Brain microvascular endothelial cell (primary cell): ENCODE data around the gene PPIL4.

Source experiments
- DNase-seq: peaks from one replicate; pipeline ENCODE4 v3.0.0-alpha.2; 2020
- H3K27ac ChIP-seq: fragments of 250-450 bp; sonication (Bioruptor Pico); 2 replicates; pipeline ENCODE4 v1.5.1; 2020; ENCODE audit warnings: mild to moderate bottlenecking, moderate library complexity
- H3K27me3 ChIP-seq: fragments of 250-450 bp; sonication (Bioruptor Pico); replicated peaks from 2 replicates; pipeline ENCODE4 v1.5.1; 2020; ENCODE audit warnings: mild to moderate bottlenecking
- H3K36me3 ChIP-seq: fragments of 250-450 bp; sonication (Bioruptor Pico); replicated peaks from 2 replicates; pipeline ENCODE4 v1.5.1; 2020; ENCODE audit warnings: mild to moderate bottlenecking
- H3K4me3 ChIP-seq: 2 replicates; pipeline ENCODE4 v1.5.1; 2011; ENCODE audit warnings: low read depth, mild to moderate bottlenecking, control low read depth, low read length, moderate library complexity
- CTCF ChIP-seq: IDR thresholded peaks from 2 replicates; pipeline ENCODE4 v1.5.1; 2011; ENCODE audit warnings: low read depth, mild to moderate bottlenecking, moderate library complexity, low read length, control low read depth, inconsistent platforms; ENCODE audit errors: missing control alignments
- in situ Hi-C: cut with HindIII; loops from 2 replicates; pipeline ENCODE4 v1.10.0; 2017; ENCODE audit warnings: low sequenced_read_pairs, low pct_ligation_motif_present

Gene PPIL4, protein sequence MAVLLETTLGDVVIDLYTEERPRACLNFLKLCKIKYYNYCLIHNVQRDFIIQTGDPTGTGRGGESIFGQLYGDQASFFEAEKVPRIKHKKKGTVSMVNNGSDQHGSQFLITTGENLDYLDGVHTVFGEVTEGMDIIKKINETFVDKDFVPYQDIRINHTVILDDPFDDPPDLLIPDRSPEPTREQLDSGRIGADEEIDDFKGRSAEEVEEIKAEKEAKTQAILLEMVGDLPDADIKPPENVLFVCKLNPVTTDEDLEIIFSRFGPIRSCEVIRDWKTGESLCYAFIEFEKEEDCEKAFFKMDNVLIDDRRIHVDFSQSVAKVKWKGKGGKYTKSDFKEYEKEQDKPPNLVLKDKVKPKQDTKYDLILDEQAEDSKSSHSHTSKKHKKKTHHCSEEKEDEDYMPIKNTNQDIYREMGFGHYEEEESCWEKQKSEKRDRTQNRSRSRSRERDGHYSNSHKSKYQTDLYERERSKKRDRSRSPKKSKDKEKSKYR

GRCh38 chr6:149545754-149546471 is at the start of gene PPIL4:
TSS of gene PPIL4 (minus strand) at chr6:149546043. CDS start at chr6:149546005, 38 bp downstream.
- TF ChIP-seq CTCF, result peak; percentile 86
- in situ Hi-C loops, result no loop called here
- peak; percentile 93 for DNase-seq
- H3K4me3 ChIP-seq, result peak within 1 kb of the TSS; percentile 100
- H3K36me3 ChIP-seq, result no peaks in the 10 kb centered on the region
- H3K27ac ChIP-seq, result peak within 1 kb of the TSS; percentile 97
- H3K27me3 ChIP-seq, result no peaks in the 10 kb centered on the region

- no peak for TF ChIP-seq CTCF
- Histone ChIP-seq H3K27ac (no peak overlapping the region), H3K4me3 (no peak overlapping the region), H3K27me3 (no peaks in the 10 kb centered on the region), H3K36me3 (peaks cover 40% of the 10 kb centered on the region)
- in situ Hi-C loops, result no loop called here
- DNase-seq, result no peak
These were observed 47.6 kb upstream of the PPIL4 start for GRCh38 chr6:149593408-149593807.

- in situ Hi-C loops, result no loop called here
- TF ChIP-seq CTCF, result no peak
- Histone ChIP-seq H3K4me3 (no peak overlapping the region), H3K27ac (no peak overlapping the region), H3K36me3 (peaks cover 35% of the 10 kb centered on the region), H3K27me3 (no peaks in the 10 kb centered on the region)
- DNase-seq, result no peak
These were observed 47.1 kb upstream of the PPIL4 start for GRCh38 chr6:149592983-149593382.

GRCh38 chr6:149586149-149586548 is 40.3 kb upstream of the PPIL4 start:
- no peak overlapping the region for H3K4me3 ChIP-seq
- H3K27ac ChIP-seq, result no peak overlapping the region
- TF ChIP-seq CTCF, result no peak
- peaks cover 4% of the 10 kb centered on the region for H3K36me3 ChIP-seq
- DNase-seq, result no peak
- in situ Hi-C loops, result no loop called here
- H3K27me3 ChIP-seq, result no peaks in the 10 kb centered on the region

DNA sequence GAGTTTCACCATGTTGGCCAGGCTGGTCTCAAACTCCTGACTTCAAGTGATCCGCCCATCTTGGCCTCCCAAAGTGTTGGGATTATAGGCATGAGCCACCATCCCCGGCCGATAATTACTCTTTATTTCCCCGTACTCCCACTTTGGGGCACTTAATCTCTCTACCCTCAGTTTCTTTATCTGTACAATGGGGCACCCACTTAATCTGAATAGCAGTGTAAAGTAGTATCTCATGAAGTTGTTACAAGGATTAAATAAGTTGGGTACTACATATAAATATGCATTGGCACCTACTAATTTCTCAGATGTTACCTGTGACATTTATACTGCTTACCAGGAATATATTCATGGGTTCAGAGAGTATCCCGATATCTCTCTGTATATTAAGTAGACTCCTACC is 35.5 kb upstream of the PPIL4 start:
- no peak for DNase-seq
- Histone ChIP-seq H3K27ac (no peak overlapping the region), H3K27me3 (no peaks in the 10 kb centered on the region), H3K36me3 (no peaks in the 10 kb centered on the region), H3K4me3 (no peak overlapping the region)
- in situ Hi-C loops, result no loop called here
- TF ChIP-seq CTCF, result no peak
